Left lung (tissue), 10 donors: Measurements from ENCODE around the gene ACTL8. TPM values are rescaled to one million over a fixed set of nuclear protein-coding genes. Genes with fewer than 3 reads are reported as not detected.

Experiments used
- ATAC-seq: fragments of 200-7000 bp; cut with Tn5 transposase; one replicate; pipeline ENCODE4 v1.9.1; 2020; ENCODE audit warnings: moderate library complexity
- DNase-seq, 4 donors: peaks; one replicate each; pipeline ENCODE4 v3.0.0-alpha.2; 2013 to 2020
- H3K27ac ChIP-seq, 2 donors: fragments of 200-600 bp; sonication (generic) in 1 of 2; one replicate each; pipeline versions ENCODE4 v1.5.0 to v1.8.0; 2020 to 2021
- H3K27me3 ChIP-seq, 2 donors: fragments of 200-600 bp; sonication (generic) in 1 of 2; one replicate each; pipeline versions ENCODE4 v1.5.0 to v1.8.0; 2020 to 2021
- H3K36me3 ChIP-seq, 2 donors: fragments of 200-600 bp; sonication (generic) in 1 of 2; one replicate each; pipeline versions ENCODE4 v1.5.0 to v1.8.0; 2020 to 2021
- H3K4me1 ChIP-seq, 2 donors: fragments of 200-600 bp; one replicate each; pipeline ENCODE4 v1.8.0; 2021
- H3K4me3 ChIP-seq, 2 donors: fragments of 200-600 bp; sonication (generic) in 1 of 2; one replicate each; pipeline versions ENCODE4 v1.5.0 to v1.8.0; 2020 to 2021; ENCODE audit warnings: mild to moderate bottlenecking in 1 of 2
- H3K9me3 ChIP-seq, 2 donors: fragments of 200-600 bp; sonication (generic) in 1 of 2; one replicate each; pipeline versions ENCODE4 v1.5.0 to v1.8.0; 2020 to 2021
- CTCF ChIP-seq, 2 donors: fragments of 200-600 bp; sonication (generic) in 1 of 2; IDR thresholded peaks; one replicate each; pipeline versions ENCODE4 v1.5.0 to v1.8.0; 2021; ENCODE audit warnings: antibody characterized with exemption in 2 of 2
- intact Hi-C, 2 donors: fragments of 100-400 bp; cut with DNase I; formaldehyde crosslinking; loops; one replicate each; pipeline versions ENCODE4 v1.11.2 to v1.14.2; 2022
- polyA plus RNA-seq, 6 donors: library from polyadenylated mRNA; unstranded; fragments of 120-200 nt; gene quantifications; one replicate each; pipeline ENCODE4 v1.2.1, GENCODE V29; 2013; ENCODE audit not compliant: insufficient read length in 6 of 6
- total RNA-seq, 2 donors: library from RNA; stranded (reverse); fragmentation: NEBNext Ultra II Directional; extraction: Animal tissue kit (Norgen Biotek cat#: 25700); gene quantifications; one replicate each; pipeline ENCODE4 v1.2.1, GENCODE V29; 2021
- donor health status: DM: no; HTN: yes; CAD: no.
- donor health status: DM: no; HTN: no; CAD: no.

ACTL8 gene
- total and polyA plus RNA-seq, 8 donors = not detected

GRCh38 chr1:17759114-17759513 is 4.0 kb downstream of the ACTL8 start:
- intact Hi-C loops = no loop called here
- peaks cover 0 to 20% of the 10 kb centered on the region in 2 donors for H3K27me3 ChIP-seq

GRCh38 chr1:17762313-17762712 is 7.2 kb downstream of the ACTL8 start:
- peaks cover 0 to 3% of the 10 kb centered on the region in 2 donors for H3K4me1 ChIP-seq
- TF ChIP-seq CTCF (IDR thresholded peaks at IDR 0.05) = no peak
- peaks cover 0 to 50% of the 10 kb centered on the region in 2 donors for H3K27me3 ChIP-seq
- no peak overlapping the region for H3K4me3 ChIP-seq
- ATAC-seq (no peak), DNase-seq (no peak)
- H3K36me3 ChIP-seq = no peaks in the 10 kb centered on the region
- H3K27ac ChIP-seq = no peak overlapping the region
- intact Hi-C loops = no loop called here
- peaks cover 0 to 31% of the 10 kb centered on the region in 2 donors for H3K9me3 ChIP-seq

More at GRCh38 chr1:17759114-17759513, 4.0 kb downstream of the ACTL8 start:
- Histone ChIP-seq H3K27ac (no peak overlapping the region), H3K4me3 (no peak overlapping the region), H3K36me3 (no peaks in the 10 kb centered on the region), H3K4me1 (no peaks in the 10 kb centered on the region), H3K9me3 (peaks cover 0 to 62% of the 10 kb centered on the region in 2 donors)
- TF ChIP-seq CTCF (IDR thresholded peaks at IDR 0.05) = no peak
- no peak for DNase-seq
- no peak for ATAC-seq

- H3K36me3 ChIP-seq = no peaks in the 10 kb centered on the region
- intact Hi-C loops = no loop called here
- H3K27ac ChIP-seq = no peak overlapping the region
- DNase-seq (no peak), ATAC-seq (no peak)
- no peak for TF ChIP-seq CTCF (IDR thresholded peaks at IDR 0.05)
- peaks cover 0 to 22% of the 10 kb centered on the region in 2 donors for H3K9me3 ChIP-seq
- no peak overlapping the region for H3K4me3 ChIP-seq
- peaks cover 0 to 53% of the 10 kb centered on the region in 2 donors for H3K27me3 ChIP-seq
- peaks cover 0 to 3% of the 10 kb centered on the region in 2 donors for H3K4me1 ChIP-seq
These were observed 8.3 kb downstream of the ACTL8 start for GRCh38 chr1:17763417-17763816.

- Histone ChIP-seq H3K4me3 (no peak overlapping the region), H3K36me3 (no peaks in the 10 kb centered on the region), H3K4me1 (peaks cover 0 to 3% of the 10 kb centered on the region in 2 donors), H3K27ac (no peak overlapping the region), H3K9me3 (peaks cover 0 to 16% of the 10 kb centered on the region in 2 donors), H3K27me3 (peaks cover 0 to 53% of the 10 kb centered on the region in 2 donors)
- TF ChIP-seq CTCF (IDR thresholded peaks at IDR 0.05) = no peak
- DNase-seq = no peak
- intact Hi-C loops = no loop called here
- ATAC-seq = no peak
These were observed 8.9 kb downstream of the ACTL8 start for GRCh38 chr1:17763995-17764394.

GRCh38 chr1:17764591-17764990 is 9.5 kb downstream of the ACTL8 start:
- no peak overlapping the region for H3K4me3 ChIP-seq

More at GRCh38 chr1:17764591-17764990, 9.5 kb downstream of the ACTL8 start:
- Histone ChIP-seq H3K27ac (no peak overlapping the region), H3K4me1 (peaks cover 0 to 3% of the 10 kb centered on the region in 2 donors), H3K36me3 (no peaks in the 10 kb centered on the region), H3K27me3 (peaks cover 0 to 53% of the 10 kb centered on the region in 2 donors), H3K9me3 (peaks cover 0 to 10% of the 10 kb centered on the region in 2 donors)
- DNase-seq (no peak), ATAC-seq (no peak)
- intact Hi-C loops = no loop called here
- TF ChIP-seq CTCF (IDR thresholded peaks at IDR 0.05) = no peak
